ENCODE data around the gene TRAPPC6A. TPM values are rescaled to one million over a fixed set of nuclear protein-coding genes. Genes with fewer than 3 reads are reported as not detected.

TRAPPC6A gene
- total and polyA plus RNA-seq, 9 of the 15 experiments (the other 6 are each of a cell fraction or from before 2014, with no cell fraction given) = 0.82 to 23.6 (median 11.6) TPM

GRCh38 chr19:45177817-45178261, at the start of gene TRAPPC6A (continued):
- TF ChIP-seq JUNB (CRISPR knock-in tag; conservative IDR thresholded peaks at IDR 0.05) = no peak
- TF ChIP-seq TEAD2 (tag; IDR thresholded peaks at IDR 0.05) = no peak
- TF ChIP-seq ZNF124 (CRISPR knock-in tag; IDR thresholded peaks at IDR 0.05) = no peak
- peak; percentile 68; the same call in 1 of the 2 replicates for TF ChIP-seq POLR2AphosphoS5 (IDR thresholded peaks at IDR 0.05; ENCODE audit: control insufficient read depth, insufficient read depth, low read depth, low read length)
- no peak for TF ChIP-seq MCM7 (IDR thresholded peaks at IDR 0.05)
- peak; percentile 61 for TF ChIP-seq POLR2B (IDR thresholded peaks at IDR 0.05; ENCODE audit: low read depth, partially characterized antibody)
- no peak for TF ChIP-seq RHOXF2B (CRISPR knock-in tag; conservative IDR thresholded peaks at IDR 0.05)
- no peak for TF ChIP-seq CREB1 (IDR thresholded peaks at IDR 0.05)
- TF ChIP-seq CREB1 (CRISPR knock-in tag; IDR thresholded peaks at IDR 0.05) = no peak
- no peak for TF ChIP-seq TAF15 (IDR thresholded peaks at IDR 0.05; ENCODE audit: low read depth, low read length)
- TF ChIP-seq, protein P1, sequence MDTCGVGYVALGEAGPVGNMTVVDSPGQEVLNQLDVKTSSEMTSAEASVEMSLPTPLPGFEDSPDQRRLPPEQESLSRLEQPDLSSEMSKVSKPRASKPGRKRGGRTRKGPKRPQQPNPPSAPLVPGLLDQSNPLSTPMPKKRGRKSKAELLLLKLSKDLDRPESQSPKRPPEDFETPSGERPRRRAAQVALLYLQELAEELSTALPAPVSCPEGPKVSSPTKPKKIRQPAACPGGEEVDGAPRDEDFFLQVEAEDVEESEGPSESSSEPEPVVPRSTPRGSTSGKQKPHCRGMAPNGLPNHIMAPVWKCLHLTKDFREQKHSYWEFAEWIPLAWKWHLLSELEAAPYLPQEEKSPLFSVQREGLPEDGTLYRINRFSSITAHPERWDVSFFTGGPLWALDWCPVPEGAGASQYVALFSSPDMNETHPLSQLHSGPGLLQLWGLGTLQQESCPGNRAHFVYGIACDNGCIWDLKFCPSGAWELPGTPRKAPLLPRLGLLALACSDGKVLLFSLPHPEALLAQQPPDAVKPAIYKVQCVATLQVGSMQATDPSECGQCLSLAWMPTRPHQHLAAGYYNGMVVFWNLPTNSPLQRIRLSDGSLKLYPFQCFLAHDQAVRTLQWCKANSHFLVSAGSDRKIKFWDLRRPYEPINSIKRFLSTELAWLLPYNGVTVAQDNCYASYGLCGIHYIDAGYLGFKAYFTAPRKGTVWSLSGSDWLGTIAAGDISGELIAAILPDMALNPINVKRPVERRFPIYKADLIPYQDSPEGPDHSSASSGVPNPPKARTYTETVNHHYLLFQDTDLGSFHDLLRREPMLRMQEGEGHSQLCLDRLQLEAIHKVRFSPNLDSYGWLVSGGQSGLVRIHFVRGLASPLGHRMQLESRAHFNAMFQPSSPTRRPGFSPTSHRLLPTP (IDR thresholded peaks at IDR 0.05; ENCODE audit: borderline replicate concordance, extremely low read depth, insufficient read length) = no peak
- no peak for TF ChIP-seq NFIX (CRISPR knock-in tag; IDR thresholded peaks at IDR 0.05; ENCODE audit: low read depth)
- TF ChIP-seq SNIP1 (IDR thresholded peaks at IDR 0.05; ENCODE audit: low read depth) = no peak
- TF ChIP-seq COPS2 (conservative IDR thresholded peaks at IDR 0.05) = no peak
- no peak for TF ChIP-seq FOXK2 (conservative IDR thresholded peaks at IDR 0.05 in 1 of 2, IDR thresholded peaks at IDR 0.05 in 1 of 2; ENCODE audit: low read depth in 2 of 2)
- TF ChIP-seq CCNT2 (IDR thresholded peaks at IDR 0.05; ENCODE audit: borderline replicate concordance, extremely low read depth, insufficient read length, low read depth, low read length) = no peak
- TF ChIP-seq GTF2E2 (tag; IDR thresholded peaks at IDR 0.05) = no peak
- TF ChIP-seq NR2F6 (CRISPR knock-in tag; IDR thresholded peaks at IDR 0.05) = no peak
- TF ChIP-seq DEAF1 (CRISPR knock-in tag; IDR thresholded peaks at IDR 0.05) = no peak
- TF ChIP-seq LARP7 (IDR thresholded peaks at IDR 0.05) = no peak
- TF ChIP-seq TCFL5 (CRISPR knock-in tag; conservative IDR thresholded peaks at IDR 0.05) = no peak
- TF ChIP-seq, protein P2, sequence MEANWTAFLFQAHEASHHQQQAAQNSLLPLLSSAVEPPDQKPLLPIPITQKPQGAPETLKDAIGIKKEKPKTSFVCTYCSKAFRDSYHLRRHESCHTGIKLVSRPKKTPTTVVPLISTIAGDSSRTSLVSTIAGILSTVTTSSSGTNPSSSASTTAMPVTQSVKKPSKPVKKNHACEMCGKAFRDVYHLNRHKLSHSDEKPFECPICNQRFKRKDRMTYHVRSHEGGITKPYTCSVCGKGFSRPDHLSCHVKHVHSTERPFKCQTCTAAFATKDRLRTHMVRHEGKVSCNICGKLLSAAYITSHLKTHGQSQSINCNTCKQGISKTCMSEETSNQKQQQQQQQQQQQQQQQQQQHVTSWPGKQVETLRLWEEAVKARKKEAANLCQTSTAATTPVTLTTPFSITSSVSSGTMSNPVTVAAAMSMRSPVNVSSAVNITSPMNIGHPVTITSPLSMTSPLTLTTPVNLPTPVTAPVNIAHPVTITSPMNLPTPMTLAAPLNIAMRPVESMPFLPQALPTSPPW (CRISPR knock-in tag; IDR thresholded peaks at IDR 0.05) = no peak
- TF ChIP-seq ZNF384 (IDR thresholded peaks at IDR 0.05; ENCODE audit: low read depth, low read length) = no peak
- TF ChIP-seq ZNF263 (CRISPR knock-in tag; IDR thresholded peaks at IDR 0.05; ENCODE audit: borderline replicate concordance) = no peak
- TF ChIP-seq USF1 (CRISPR knock-in tag; IDR thresholded peaks at IDR 0.05) = no peak

Measured in K562 (cell line).